Gastroesophageal sphincter (tissue), 4 donors: ENCODE data around the gene KMT5C. TPM values are rescaled to one million over a fixed set of nuclear protein-coding genes. Genes with fewer than 3 reads are reported as not detected.
A peak's percentile ranks its signal among the peaks of the same experiment; 100 is the strongest.

ENCODE experiments used
- ATAC-seq: fragments of 150-250 bp; one replicate; pipeline ENCODE4 v1.9.1; 2016; ENCODE audit warnings: mild to moderate bottlenecking, moderate library complexity
- H3K27ac ChIP-seq, 4 donors: fragments of 200-600 bp; sonication (generic) in 3 of 4; 1 replicate in 3 of 4; 2 replicates in 1 of 4; pipeline ENCODE4 v1.5.1; 2016 to 2019
- H3K27me3 ChIP-seq: fragments of 200-600 bp; sonication (generic); one replicate; pipeline ENCODE4 v1.5.1; 2019
- H3K36me3 ChIP-seq, 2 donors: fragments of 200-600 bp; sonication (generic); one replicate each; pipeline ENCODE4 v1.5.1; 2019; ENCODE audit warnings: control low read depth in 1 of 2
- H3K4me1 ChIP-seq, 3 donors: fragments of 200-600 bp; sonication (generic); 1 replicate in 2 of 3; 2 replicates in 1 of 3; pipeline ENCODE4 v1.5.1; 2016 to 2019; ENCODE audit warnings: control low read depth in 2 of 3
- H3K4me3 ChIP-seq, 2 donors: fragments of 200-600 bp; sonication (generic); one replicate each; pipeline ENCODE4 v1.5.1; 2019; ENCODE audit warnings: mild to moderate bottlenecking in 1 of 2, moderate library complexity in 1 of 2
- H3K9me3 ChIP-seq, 3 donors: fragments of 200-600 bp; sonication (generic); one replicate each; pipeline ENCODE4 v1.5.1; 2017 to 2019; ENCODE audit warnings: control low read depth in 2 of 3
- EP300 ChIP-seq: sonication (generic); formaldehyde crosslinking; IDR thresholded peaks from one replicate; pipeline ENCODE4 v1.6.1; 2017; ENCODE audit warnings: antibody characterized with exemption, mild to moderate bottlenecking
- POLR2A ChIP-seq, 2 donors: fragments of 450-650 bp; IDR thresholded peaks; one replicate each; pipeline ENCODE4 v1.6.1; 2017; ENCODE audit warnings: antibody characterized with exemption in 2 of 2, mild to moderate bottlenecking in 2 of 2, moderate library complexity in 1 of 2
- POLR2AphosphoS5 ChIP-seq: sonication (generic); formaldehyde crosslinking; IDR thresholded peaks from one replicate; pipeline ENCODE4 v1.6.1; 2017; ENCODE audit warnings: antibody characterized with exemption
- WGBS, 2 donors: methylation state at CpG; one replicate each; pipeline ENCODE4 v1.1.5; 2018; ENCODE audit warnings: low coverage in 1 of 2; 5-methylcytosine and 5-hydroxymethylcytosine counted together
- total RNA-seq, 4 donors: library from RNA; depleted of rRNA; stranded (reverse); fragments of >200 nt; gene quantifications; one replicate each; pipeline ENCODE4 v1.1.0, GENCODE V29; 2016
- TF ChIP-seq, protein P1 (sequence below), 4 experiments: fragments of 200-600 bp in 2 of 4; fragments of 450-650 bp in 2 of 4; sonication (generic) in 1 of 4; IDR thresholded peaks; one replicate each; pipeline ENCODE4 v1.5.1; 2017 to 2019; ENCODE audit warnings: antibody characterized with exemption in 4 of 4, mild to moderate bottlenecking in 2 of 4, moderate library complexity in 2 of 4

The KMT5C gene
- total RNA-seq, 4 donors from 2014 or later: 3.4 to 11.2 (median 9.2) TPM

GRCh38 chr19:55304980-55305379 lies 34.7 kb upstream of the KMT5C start:
- Histone ChIP-seq H3K27ac (no peak overlapping the region), H3K27me3 (no peaks in the 10 kb centered on the region), H3K9me3 (no peaks in the 10 kb centered on the region), H3K4me3 (no peak overlapping the region), H3K4me1 (peaks cover 0 to 11% (median 5%) of the 10 kb centered on the region in 3 donors), H3K36me3 (peaks cover 0 to 74% of the 10 kb centered on the region in 2 donors)
- 80% methylated on average over 1 of the region's 14 CpGs; no CpG with 5 or more reads in 1 of the 2 donors for WGBS, 2 donors
- TF ChIP-seq, protein P1, sequence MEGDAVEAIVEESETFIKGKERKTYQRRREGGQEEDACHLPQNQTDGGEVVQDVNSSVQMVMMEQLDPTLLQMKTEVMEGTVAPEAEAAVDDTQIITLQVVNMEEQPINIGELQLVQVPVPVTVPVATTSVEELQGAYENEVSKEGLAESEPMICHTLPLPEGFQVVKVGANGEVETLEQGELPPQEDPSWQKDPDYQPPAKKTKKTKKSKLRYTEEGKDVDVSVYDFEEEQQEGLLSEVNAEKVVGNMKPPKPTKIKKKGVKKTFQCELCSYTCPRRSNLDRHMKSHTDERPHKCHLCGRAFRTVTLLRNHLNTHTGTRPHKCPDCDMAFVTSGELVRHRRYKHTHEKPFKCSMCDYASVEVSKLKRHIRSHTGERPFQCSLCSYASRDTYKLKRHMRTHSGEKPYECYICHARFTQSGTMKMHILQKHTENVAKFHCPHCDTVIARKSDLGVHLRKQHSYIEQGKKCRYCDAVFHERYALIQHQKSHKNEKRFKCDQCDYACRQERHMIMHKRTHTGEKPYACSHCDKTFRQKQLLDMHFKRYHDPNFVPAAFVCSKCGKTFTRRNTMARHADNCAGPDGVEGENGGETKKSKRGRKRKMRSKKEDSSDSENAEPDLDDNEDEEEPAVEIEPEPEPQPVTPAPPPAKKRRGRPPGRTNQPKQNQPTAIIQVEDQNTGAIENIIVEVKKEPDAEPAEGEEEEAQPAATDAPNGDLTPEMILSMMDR (IDR thresholded peaks at IDR 0.05): no peak
- ATAC-seq: no peak

- peaks cover 0 to 11% (median 5%) of the 10 kb centered on the region in 3 donors for H3K4me1 ChIP-seq
- peak; percentile 46 for ATAC-seq
- H3K9me3 ChIP-seq: no peaks in the 10 kb centered on the region
- H3K4me3 ChIP-seq: no peak overlapping the region
- no peak overlapping the region for H3K27ac ChIP-seq
- H3K36me3 ChIP-seq: peaks cover 0 to 76% of the 10 kb centered on the region in 2 donors
- WGBS, 2 donors: 57 to 79% methylated on average over 6 to 7 of the region's 9 CpGs
- TF ChIP-seq POLR2AphosphoS5: no peak
- TF ChIP-seq, protein P1 (IDR thresholded peaks at IDR 0.05): no peak
- TF ChIP-seq POLR2A (IDR thresholded peaks at IDR 0.05): no peak
- TF ChIP-seq EP300: no peak
- H3K27me3 ChIP-seq: no peaks in the 10 kb centered on the region
These were observed 34.2 kb upstream of the KMT5C start for GRCh38 chr19:55305491-55305890.

GRCh38 chr19:55305983-55306562 lies 33.6 kb upstream of the KMT5C start:
- ATAC-seq: no peak
- TF ChIP-seq, protein P1 (IDR thresholded peaks at IDR 0.05): no peak
- TF ChIP-seq POLR2AphosphoS5: no peak
- no peak for TF ChIP-seq EP300
- TF ChIP-seq POLR2A (IDR thresholded peaks at IDR 0.05): no peak
- Histone ChIP-seq H3K9me3 (no peaks in the 10 kb centered on the region), H3K36me3 (peaks cover 0 to 82% of the 10 kb centered on the region in 2 donors), H3K27ac (no peak overlapping the region), H3K4me3 (no peak overlapping the region), H3K27me3 (no peaks in the 10 kb centered on the region), H3K4me1 (peaks cover 0 to 11% (median 5%) of the 10 kb centered on the region in 3 donors)
- 67 to 88% methylated on average over 2 to 6 of the region's 17 CpGs for WGBS, 2 donors

GRCh38 chr19:55306712-55307111 lies 33.0 kb upstream of the KMT5C start:
- Histone ChIP-seq H3K27ac (no peak overlapping the region), H3K9me3 (no peaks in the 10 kb centered on the region), H3K27me3 (no peaks in the 10 kb centered on the region), H3K36me3 (peaks cover 0 to 82% of the 10 kb centered on the region in 2 donors), H3K4me1 (peaks cover 0 to 5% (median 0%) of the 10 kb centered on the region in 3 donors), H3K4me3 (no peak overlapping the region)
- 58 to 63% methylated on average over 2 of the region's 3 CpGs for WGBS, 2 donors
- no peak for TF ChIP-seq EP300
- ATAC-seq: no peak

DNA sequence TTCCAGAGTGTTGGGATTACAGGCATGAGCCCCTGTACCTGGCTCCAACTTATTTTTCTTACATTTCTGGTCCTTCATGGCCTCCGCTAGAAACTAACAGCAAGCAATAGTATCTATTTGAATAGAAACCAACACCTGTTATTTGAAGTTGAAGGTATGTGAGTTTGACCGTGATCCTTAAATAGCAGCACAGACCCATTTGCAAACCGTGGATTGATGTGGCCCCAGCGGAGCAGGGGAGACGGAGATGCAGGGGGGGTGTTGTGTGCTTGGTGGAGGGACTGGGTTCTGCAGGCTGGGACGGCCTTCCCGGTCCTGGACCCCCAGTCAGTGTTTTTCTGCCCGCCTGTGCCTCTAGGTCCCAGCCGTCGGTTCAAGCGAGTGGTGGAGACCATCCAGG lies 31.4 kb upstream of the KMT5C start:
- WGBS, 2 donors: 90% methylated on average over 8 of the region's 11 CpGs; no CpG with 5 or more reads in 1 of the 2 donors
- H3K4me3 ChIP-seq: no peak overlapping the region
- no peaks in the 10 kb centered on the region for H3K27me3 ChIP-seq
- no peak for ATAC-seq
- H3K36me3 ChIP-seq: peaks cover 0 to 73% of the 10 kb centered on the region in 2 donors
- H3K4me1 ChIP-seq: no peaks in the 10 kb centered on the region
- H3K9me3 ChIP-seq: no peaks in the 10 kb centered on the region
- TF ChIP-seq POLR2A (IDR thresholded peaks at IDR 0.05) (no peak), EP300 (no peak), POLR2AphosphoS5 (no peak)
- TF ChIP-seq, protein P1 (IDR thresholded peaks at IDR 0.05): no peak
- H3K27ac ChIP-seq: no peak overlapping the region
